A549 treated with AZD9567 at 1 μM for 4 hours (cell line): ENCODE measurements around the gene DNAJC25. TPM values are rescaled to one million over a fixed set of nuclear protein-coding genes. Genes with fewer than 3 reads are reported as not detected.

Experiments used
- total RNA-seq: library from RNA; stranded (reverse); fragments of 200-300 nt; extraction: Qiagen RNA extraction; gene quantifications from 5 replicates; pipeline ENCODE4 v1.2.3, GENCODE V29; 2022; ENCODE audit not compliant: insufficient read depth

DNAJC25 gene
- total RNA-seq = 7.8 to 11.8 TPM (median 11.5 TPM) in 5 replicates

DNA sequence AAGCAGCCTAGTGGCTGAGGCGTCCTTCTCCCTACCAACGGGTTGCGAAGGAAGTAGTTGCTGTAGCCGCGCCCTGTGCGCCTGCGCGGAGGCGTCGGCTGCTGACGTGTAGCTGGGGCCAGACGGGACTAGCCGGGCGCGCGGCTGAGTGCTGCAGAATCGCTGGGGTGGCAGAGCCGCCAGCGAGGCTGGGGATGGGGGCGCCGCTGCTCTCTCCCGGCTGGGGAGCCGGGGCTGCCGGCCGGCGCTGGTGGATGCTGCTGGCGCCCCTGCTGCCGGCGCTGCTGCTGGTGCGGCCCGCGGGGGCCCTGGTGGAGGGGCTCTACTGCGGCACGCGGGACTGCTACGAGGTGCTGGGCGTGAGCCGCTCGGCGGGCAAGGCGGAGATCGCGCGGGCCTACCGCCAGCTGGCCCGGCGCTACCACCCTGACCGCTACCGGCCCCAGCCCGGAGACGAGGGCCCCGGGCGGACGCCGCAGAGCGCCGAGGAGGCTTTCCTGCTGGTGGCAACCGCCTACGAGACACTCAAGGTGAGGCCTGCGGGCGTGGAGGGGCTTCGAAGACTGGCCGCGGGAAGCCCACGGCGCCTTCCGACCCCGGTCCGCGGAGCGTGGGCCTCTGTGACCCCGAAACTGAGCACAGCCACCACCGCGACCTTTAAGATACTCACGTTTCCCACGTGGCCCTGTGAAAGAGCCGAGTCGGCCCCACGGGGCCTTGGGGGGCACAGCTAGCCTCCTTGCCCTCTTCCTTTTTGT lies at the start of gene DNAJC25:
Gene DNAJC25, plus strand, starts transcription at position 121 of the 758 bp plus-strand sequence. Its CDS starts 74 bp downstream, at position 195.

GRCh38 chr9:111599092-111599954 lies 31.8 kb upstream of the DNAJC25 start, which contains the start of gene PTGR1:
TSS of gene PTGR1 (minus strand) at chr9:111599647. CDS start at chr9:111597422, 2,225 bp downstream.

GRCh38 chr9:111661150-111661801 lies 30.1 kb downstream of the DNAJC25 start, which contains the start of gene GNG10:
TSS of gene GNG10 (plus strand) at chr9:111661605. CDS start at chr9:111661635, 30 bp downstream.

Other genes with a start within 250 kb of the DNAJC25 start
- 37.7 to 42.5 TPM (median 38.3 TPM) in 5 replicates for gene ECPAS, start 147.0 kb upstream of the DNAJC25 start, total RNA-seq
- gene ZNF483, start 106.2 kb upstream of the DNAJC25 start, total RNA-seq = 0.48 to 0.55 TPM (median 0.52 TPM) in 4 of 5 replicates, not detected in the other
- 305 to 347 TPM (median 318 TPM) in 5 replicates for gene PTGR1, start 31.7 kb upstream of the DNAJC25 start, total RNA-seq
- gene GNG10, start 30.3 kb downstream of the DNAJC25 start, total RNA-seq = 50.8 to 82.3 TPM (median 72.9 TPM) in 5 replicates
- 0.02 TPM in 1 of 5 replicates, not detected in the others for gene SHOC1, start 163.6 kb downstream of the DNAJC25 start, total RNA-seq